CD4-positive, alpha-beta T cell treated with Interferon alpha-2 for 1 hour (primary cell): ENCODE results near the gene DHX35.
A peak's percentile ranks its signal among the peaks of the same experiment; 100 is the strongest.
"Not testable (repeated sequence)": the region's sequence is repeated elsewhere in the genome, so short reads cannot be mapped to it uniquely, and the experiment has no call there.

ENCODE experiments used
- DNase-seq, 2 donors: peaks; one replicate each; pipeline ENCODE4 v3.0.0-alpha.2; 2020 to 2022

Gene DHX35

GRCh38 chr20:38979842-38980241 is 17.7 kb downstream of the DHX35 start:
- DNase-seq, result no peak

- DNase-seq, result no peak
These were observed 20.1 kb downstream of the DHX35 start for GRCh38 chr20:38982291-38982690.

GRCh38 chr20:38985060-38985459 is 22.9 kb downstream of the DHX35 start:
- no peak for DNase-seq

GRCh38 chr20:38985603-38986170 is 23.5 kb downstream of the DHX35 start:
- DNase-seq, result no peak

- no peak for DNase-seq
These were observed 24.5 kb downstream of the DHX35 start for GRCh38 chr20:38986663-38987062.

- no peak for DNase-seq
These were observed 25.6 kb downstream of the DHX35 start for GRCh38 chr20:38987777-38988176.

- no peak for DNase-seq
These were observed 28.6 kb downstream of the DHX35 start for GRCh38 chr20:38990728-38991127.

GRCh38 chr20:38991814-38992704 is 29.9 kb downstream of the DHX35 start:
- DNase-seq, result no peak

GRCh38 chr20:38995536-38996044 is 33.4 kb downstream of the DHX35 start:
- no peak for DNase-seq

GRCh38 chr20:38996866-38997265 is 34.7 kb downstream of the DHX35 start:
- not testable (repeated sequence) for DNase-seq

GRCh38 chr20:38997622-38998021 is 35.5 kb downstream of the DHX35 start:
- peak in 1 of 2 donors; percentile 4 for DNase-seq

- DNase-seq, result no peak
These were observed 37.1 kb downstream of the DHX35 start for GRCh38 chr20:38999217-38999616.

- DNase-seq, result no peak
These were observed 38.1 kb downstream of the DHX35 start for GRCh38 chr20:38999965-39000910.

- DNase-seq, result peak in 1 of 2 donors; percentile 38
These were observed 42.4 kb downstream of the DHX35 start for GRCh38 chr20:39004508-39004907.

- no peak for DNase-seq
These were observed 47.2 kb downstream of the DHX35 start for GRCh38 chr20:39009348-39009747.

GRCh38 chr20:39010496-39010895 is 48.4 kb downstream of the DHX35 start:
- DNase-seq, result no peak

GRCh38 chr20:39013662-39014109 is 51.5 kb downstream of the DHX35 start:
- DNase-seq, result no peak

GRCh38 chr20:39016041-39016440 is 53.9 kb downstream of the DHX35 start:
- DNase-seq, result no peak

- no peak for DNase-seq
These were observed 54.4 kb downstream of the DHX35 start for GRCh38 chr20:39016506-39016905.

GRCh38 chr20:39019027-39019426 is 56.9 kb downstream of the DHX35 start:
- no peak for DNase-seq

GRCh38 chr20:39019805-39020325 is 57.7 kb downstream of the DHX35 start:
- no peak for DNase-seq

- no peak for DNase-seq
These were observed 59.6 kb downstream of the DHX35 start for GRCh38 chr20:39021748-39022147.

GRCh38 chr20:39025883-39026282 is 63.7 kb downstream of the DHX35 start:
- peak in 1 of 2 donors; percentile 33 for DNase-seq
